ENCODE data around the gene CMTM5.

Gene CMTM5, protein sequence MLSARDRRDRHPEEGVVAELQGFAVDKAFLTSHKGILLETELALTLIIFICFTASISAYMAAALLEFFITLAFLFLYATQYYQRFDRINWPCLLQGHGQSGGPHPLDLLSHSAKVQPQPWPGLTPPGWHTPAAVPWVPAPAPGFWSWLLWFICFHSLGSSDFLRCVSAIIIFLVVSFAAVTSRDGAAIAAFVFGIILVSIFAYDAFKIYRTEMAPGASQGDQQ

GRCh38 chr14:23376482-23377197 is at the start of gene CMTM5:
Gene CMTM5 (plus strand): TSS chr14:23377046. CDS start chr14:23377252, 206 bp downstream.
- peak; percentile 49 for DNase-seq (ENCODE audit: low read depth, low spot score)

DNA sequence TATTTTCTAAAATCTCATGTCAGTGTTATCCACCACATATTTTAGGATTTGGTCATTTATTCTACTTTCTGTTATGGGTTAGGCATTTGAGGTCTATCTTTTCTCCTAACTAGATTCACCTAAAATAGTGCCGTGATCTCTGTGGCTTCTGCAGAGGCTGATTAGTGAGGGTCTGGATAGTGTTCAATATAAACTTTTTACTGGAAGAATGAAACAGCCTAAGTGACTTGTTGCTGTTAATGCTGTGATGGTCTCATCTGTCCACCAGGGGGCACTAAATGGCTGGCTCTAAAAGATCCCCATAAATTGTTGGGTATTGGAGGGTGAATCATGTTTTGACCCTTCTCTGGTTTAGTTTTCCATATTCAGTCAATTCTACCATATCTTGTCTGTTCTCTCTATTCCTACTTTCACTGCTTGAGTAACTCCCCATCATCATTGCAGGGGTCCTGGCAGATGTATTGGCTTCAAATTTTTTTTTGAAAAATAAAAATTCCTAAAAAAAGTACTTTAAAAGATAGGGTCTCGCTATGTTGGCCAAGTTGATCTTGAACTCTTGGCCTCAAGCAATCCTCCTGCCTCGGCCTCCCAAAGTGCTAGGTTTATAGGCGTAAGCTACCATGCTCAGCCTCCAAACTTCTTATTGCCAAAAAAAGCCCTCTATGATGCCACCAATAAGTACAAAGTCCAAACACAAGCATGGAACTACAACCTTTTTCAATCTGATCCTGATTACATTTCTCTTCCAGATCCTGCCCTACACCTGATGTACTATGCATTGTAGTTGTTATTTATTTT is 48.7 kb upstream of the CMTM5 start:
- DNase-seq (ENCODE audit: low read depth, low spot score): peak; percentile 43

DNA sequence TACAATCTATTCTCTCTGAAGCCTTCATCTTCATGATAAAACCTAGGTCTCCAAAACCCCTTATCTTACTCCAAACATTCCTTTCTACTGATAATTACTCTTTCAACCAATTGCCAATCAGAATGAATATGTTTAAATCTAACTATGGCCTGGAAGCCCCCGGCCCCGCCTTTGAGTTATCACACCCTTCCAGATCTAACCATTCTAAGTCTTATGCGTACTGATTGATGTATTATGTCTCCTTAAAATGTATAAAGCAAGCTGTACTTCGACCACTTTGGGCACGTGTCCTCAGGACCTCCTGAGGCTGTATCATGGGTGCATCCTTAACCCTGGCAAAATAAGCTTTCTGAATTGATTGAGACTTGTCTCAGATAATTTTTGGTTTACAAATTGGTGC is 41.2 kb upstream of the CMTM5 start:
- no peak for DNase-seq (ENCODE audit: low read depth, low spot score)

DNA sequence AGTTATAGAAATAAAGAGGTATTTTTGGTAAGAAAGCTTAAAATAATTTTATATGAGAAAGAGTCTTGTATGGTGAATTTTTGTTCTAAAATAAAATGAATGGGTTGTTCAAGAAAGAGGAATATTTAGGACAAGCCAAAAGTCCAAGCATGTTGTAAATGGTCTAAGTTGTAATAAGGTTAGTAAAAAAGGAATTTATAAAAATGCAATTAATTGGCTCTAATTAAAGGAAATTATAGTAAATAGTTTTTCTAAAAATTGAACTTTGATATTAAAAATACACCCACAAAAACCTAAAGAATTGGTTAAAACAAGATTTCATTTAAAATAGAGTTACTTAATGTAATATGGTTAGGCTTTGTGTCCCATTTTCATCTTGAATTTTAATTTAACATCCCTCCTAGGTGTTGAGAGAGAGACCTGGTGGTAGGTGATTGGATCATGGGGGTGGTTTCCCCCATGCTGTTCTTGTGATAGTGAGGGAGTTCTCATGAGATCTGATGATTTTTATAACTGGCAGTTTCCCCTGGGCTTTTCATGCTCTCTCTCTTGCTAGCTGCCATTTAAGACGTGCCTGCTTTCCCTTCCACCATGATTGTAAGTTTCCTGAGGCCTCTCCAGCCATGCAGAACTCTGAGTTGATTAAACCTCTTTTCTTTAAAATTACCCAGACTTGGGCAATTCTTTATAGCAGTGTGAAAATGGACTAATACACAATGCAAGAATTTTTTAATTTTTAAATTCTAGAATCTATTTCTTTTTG is 37.2 kb upstream of the CMTM5 start:
- DNase-seq (ENCODE audit: low read depth, low spot score): no peak

DNA sequence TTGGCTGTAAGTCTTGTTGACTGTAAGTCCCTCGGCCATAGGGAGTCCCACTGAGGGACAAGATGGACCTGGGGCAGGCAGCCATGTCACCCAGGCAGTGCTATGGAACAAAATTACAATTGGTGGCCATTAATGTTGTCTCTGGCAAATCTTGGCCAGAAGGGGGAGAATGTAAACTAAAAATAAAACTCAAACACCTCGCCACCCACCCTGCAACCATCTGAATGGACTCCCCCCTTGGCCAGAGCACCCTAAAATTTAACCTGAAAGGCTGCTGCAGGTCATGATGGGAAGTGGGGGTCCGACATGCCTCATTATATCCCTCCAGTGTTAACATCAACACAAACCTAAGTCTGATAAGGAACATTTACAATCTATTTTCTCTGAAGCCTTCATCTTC is 32.4 kb upstream of the CMTM5 start:
- no peak for DNase-seq (ENCODE audit: low read depth, low spot score)

- DNase-seq (ENCODE audit: low read depth, low spot score): peak; percentile 47
Observed at GRCh38 chr14:23345987-23346692, 30.7 kb upstream of the CMTM5 start.

DNA sequence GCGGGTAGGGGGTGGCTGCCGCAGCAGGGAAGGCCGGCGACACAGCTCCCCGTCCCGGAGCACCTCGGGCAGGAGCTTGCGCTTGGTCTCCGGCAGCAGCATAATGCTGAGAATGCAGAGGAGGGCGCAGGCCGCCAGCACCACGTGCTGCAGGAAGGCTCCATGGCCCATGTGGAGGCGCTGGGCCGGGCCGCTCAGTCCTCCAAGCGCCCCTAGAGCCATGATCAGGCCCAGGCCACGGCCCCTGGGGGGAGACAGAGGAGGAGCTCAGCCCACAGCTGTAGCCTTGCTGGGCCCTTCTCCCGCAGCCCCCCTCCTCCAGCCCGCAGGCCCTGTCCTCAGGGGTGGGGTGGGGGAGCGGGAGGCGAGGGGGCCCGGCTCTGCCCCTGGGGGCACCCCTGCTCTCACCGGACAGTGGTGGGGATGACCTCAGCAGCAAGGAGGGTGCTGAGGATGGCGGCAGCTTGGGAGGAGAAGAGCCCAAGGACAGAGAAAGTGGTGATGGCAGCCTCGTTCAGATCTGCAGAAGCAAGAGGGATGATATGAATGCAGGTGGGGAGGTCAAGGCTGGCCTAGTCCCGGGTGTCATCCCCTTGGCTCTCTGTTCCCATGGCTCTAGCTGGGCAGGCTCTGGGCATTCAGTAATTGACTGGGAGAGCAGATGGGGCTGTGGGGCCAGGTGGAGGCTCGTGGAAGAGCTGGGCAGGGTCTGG is 30.0 kb upstream of the CMTM5 start:
- peak; percentile 31 for DNase-seq (ENCODE audit: low read depth, low spot score)

DNA sequence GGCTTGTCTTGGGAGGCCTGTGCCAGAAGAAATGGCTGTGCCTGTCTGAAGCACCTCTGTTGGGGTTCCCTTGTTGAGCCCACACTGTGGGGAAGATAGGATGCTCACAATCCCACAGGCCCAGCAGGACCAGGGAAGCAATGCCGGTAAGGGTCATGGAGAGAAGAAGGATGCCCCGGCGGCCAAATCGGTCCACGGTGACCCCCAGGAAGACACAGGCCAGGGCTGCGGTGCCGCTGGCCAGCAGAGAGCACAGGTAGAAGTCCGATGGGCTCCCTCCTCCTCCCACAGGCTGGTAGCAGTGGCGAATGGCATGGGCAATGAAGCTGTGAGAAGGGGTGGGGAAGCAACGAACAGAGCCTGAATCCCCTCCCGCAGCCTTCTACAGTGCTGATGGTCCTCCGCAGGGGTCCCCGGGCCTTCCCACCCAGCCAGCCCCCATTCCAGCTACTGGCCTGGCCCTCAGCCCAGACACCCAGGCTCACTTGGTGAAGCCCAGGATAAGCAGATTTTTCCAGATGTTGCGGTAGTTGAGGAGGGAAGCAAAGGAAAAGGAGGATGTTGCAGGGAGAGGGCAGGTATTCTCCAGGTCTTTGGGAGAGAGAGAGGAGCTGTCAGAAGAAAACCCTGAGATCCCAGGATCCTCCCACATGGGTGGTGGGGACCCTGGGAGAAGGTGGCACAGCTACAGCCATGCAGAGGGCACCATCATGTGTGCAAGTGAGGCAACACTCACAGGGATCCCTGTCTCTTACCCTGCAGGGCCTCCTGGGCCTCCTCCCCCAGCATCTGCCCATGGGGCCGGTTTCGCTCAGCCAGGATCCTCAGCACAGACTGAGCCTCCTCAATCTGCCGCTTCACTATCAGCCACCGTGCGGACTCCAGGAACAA is 29.2 kb upstream of the CMTM5 start:
- DNase-seq (ENCODE audit: low read depth, low spot score): no peak

DNA sequence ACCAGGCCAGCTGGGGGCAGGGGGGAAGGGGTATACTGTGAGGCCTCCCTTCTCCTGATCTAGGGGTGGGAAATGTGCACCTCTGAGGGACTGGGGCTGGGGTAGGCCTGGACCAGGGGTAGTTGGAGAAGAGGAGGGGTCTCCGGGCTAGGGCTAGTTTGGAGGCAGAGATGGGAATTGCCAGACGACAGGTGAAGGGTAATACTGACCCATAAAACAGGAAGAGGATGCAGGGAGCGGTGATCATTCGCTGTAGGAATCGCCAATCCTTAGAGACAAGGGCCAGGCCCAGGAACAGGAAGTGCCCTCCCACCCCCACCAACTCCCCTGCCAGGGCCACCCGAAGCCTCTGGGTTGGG is 28.6 kb upstream of the CMTM5 start:
- DNase-seq (ENCODE audit: low read depth, low spot score): no peak

DNA sequence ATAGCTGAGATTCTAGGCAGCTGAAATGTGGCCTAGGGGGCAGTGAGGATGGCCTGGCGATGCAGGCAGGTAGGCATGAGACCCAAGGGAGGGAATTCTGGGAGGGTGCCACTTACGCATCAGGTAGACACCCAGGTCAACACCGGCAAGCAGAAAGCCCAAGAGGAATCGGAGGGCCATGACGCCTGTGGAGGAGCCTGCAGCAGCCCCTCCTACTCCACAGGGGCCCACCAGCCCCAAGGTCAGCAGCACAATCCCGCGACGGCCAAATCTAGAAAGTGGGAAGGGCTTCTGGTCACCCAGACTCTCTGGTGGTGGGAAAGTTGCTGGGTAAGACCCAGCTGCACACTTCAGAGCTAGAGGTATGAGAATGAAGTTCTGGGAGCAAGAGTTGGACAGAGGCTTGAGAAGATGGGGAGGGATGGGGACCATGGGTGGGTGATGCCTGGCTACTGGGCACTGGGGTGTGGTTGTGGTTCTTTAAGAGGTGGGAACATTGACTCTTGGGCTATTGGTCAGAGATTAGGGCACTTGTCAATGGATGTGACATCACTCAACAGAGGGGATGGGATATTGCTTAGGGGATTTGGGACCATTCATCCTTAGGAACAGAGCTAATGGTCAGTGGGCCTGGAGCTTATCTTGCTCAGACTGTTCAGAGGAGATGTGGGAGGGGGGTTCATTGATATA is 27.5 kb upstream of the CMTM5 start:
- DNase-seq (ENCODE audit: low read depth, low spot score): no peak

DNA sequence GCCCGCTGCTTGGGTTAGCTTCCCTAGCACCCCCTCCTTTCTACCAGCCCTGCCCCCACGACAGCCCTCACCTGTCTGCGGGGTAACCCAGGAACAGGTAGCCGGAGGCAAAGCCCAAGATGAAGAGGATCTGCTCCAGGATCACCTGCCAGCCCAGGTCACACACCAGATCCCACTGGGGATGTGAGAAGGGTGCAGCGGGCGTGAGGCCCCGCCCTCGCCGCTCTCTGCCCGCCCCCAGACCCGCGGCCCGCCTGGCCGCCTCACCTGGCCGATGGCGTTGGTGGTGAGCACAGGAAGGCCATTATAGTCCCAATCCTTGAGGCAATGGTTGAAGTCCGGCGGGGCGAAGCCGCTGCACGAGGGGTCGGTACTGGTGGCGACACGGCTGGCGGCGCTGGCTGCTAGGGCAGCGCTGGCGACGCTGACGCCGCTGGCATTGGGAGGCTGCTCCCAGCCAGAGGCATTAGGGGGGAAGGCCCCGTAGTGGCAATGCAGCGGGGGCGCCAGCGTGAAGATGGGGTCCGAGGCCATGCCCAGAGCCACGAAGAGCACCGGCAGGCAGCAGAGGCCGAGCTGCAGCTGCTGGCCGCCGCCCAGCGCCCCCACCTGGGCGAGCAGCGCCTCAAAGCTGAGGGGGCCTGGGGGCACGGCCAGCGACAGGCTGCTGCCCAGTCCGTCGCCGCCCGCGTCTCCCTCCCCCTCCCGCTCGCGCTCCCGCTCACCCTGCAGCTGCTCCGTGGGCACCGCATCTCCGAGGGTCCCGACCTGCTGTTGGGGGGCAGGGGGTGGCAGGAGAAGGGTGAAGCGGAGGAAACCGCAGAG is 25.0 kb upstream of the CMTM5 start:
- peak; percentile 42 for DNase-seq (ENCODE audit: low read depth, low spot score)

DNA sequence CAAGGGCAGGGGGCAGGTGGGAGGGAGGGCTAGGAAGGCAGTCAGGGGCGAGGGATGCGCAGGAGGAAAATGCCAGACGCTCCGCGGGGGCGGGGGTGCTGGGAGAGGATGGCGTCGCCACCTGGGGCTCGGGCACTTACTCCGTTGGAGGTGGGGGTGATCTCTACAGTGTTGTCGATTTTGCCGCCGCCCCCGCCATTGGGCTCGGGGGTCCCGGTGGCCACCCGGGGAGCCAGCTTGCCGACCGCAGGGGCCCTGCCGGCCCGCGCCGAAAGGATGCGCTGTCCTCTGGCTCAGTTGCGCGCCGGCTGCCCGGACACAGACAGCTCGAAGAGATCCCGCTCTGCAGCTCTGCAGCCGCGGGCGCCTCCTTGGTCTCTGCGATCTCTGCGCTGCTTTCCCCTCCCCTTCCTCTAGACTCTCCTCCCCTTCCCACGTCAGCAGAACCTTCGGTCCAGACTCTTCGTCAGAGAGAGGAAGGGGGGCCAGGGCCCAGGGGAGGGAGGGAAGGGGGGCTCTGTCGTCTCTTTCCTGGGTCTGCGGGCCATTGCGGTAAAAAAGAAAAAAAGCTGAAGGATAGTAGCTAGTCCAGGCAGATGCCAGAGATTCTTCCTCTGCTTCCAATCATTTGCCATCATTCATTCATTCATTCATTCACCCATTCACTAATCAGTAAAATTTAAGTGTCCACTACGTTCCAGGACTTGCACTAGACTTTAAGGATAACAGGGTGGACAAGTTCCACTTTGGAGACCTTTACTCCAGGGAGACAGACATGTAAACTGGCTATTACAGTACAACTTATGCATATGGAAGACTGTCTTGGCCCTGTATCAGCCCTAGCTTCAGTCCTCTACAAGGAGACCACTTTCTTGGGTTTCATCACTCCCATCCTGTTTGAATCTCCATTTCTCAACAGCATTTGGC is 24.1 kb upstream of the CMTM5 start, which contains the start of gene SLC22A17:
TSS of gene SLC22A17 (minus strand) at position 382 of the 927 bp plus-strand sequence.
- DNase-seq (ENCODE audit: low read depth, low spot score): peak; percentile 90

GRCh38 chr14:23353433-23353780 is 23.4 kb upstream of the CMTM5 start:
- no peak for DNase-seq (ENCODE audit: low read depth, low spot score)

- no peak for DNase-seq (ENCODE audit: low read depth, low spot score)
Observed at GRCh38 chr14:23354990-23355389, 21.9 kb upstream of the CMTM5 start.

DNA sequence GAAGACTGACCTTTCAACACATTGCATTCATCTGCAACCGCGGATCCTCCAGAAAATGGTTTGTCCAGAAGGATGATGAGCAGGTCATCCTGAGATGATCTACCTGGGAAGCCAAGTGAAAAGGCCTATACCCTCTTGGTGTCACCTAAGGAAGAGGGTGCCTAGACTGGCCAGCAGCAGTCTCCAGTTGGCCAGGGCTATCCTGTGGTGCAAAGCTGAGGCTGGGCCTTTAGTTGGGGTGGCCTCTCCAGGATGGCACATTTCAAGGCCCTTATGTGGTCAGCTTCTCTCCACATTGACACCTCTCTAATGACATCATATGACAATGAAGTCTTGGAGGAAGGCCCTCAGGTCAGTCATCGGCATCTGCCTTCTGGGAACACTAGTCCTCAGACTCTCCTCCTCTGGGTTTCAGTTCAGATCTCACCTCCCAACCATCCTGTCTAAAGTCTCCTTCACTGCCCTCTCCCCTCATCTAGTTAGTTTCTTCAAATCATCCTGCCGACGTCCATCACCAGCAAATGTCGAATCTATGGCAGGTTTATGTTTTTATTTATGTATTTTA is 20.9 kb upstream of the CMTM5 start:
- no peak for DNase-seq (ENCODE audit: low read depth, low spot score)

- DNase-seq (ENCODE audit: low read depth, low spot score): no peak
Observed at GRCh38 chr14:23356662-23357061, 20.2 kb upstream of the CMTM5 start.

GRCh38 chr14:23357261-23357660 is 19.6 kb upstream of the CMTM5 start:
- no peak for DNase-seq (ENCODE audit: low read depth, low spot score)
